D721Med (cell line): ENCODE data around the gene OASL.

ENCODE experiments used
- DNase-seq: peaks from one replicate; pipeline ENCODE4 v3.0.0; 2011; ENCODE audit warnings: low spot score; ENCODE audit not compliant: insufficient read length
- FAIRE-seq: peaks from 2 replicates; lab custom pipeline; 2011; peaks lifted over from hg19 to GRCh38; lab: Jason Lieb, UNC
- TF ChIP-seq, protein P1 (sequence below): IDR thresholded peaks from 2 replicates; pipeline ENCODE4 v1.5.1; 2012; ENCODE audit warnings: mild to moderate bottlenecking, control low read depth; ENCODE audit not compliant: insufficient read depth; ENCODE audit errors: missing control alignments

OASL gene

GRCh38 chr12:120971299-120972180, 67.5 kb downstream of the OASL start:
- TF ChIP-seq, protein P1, sequence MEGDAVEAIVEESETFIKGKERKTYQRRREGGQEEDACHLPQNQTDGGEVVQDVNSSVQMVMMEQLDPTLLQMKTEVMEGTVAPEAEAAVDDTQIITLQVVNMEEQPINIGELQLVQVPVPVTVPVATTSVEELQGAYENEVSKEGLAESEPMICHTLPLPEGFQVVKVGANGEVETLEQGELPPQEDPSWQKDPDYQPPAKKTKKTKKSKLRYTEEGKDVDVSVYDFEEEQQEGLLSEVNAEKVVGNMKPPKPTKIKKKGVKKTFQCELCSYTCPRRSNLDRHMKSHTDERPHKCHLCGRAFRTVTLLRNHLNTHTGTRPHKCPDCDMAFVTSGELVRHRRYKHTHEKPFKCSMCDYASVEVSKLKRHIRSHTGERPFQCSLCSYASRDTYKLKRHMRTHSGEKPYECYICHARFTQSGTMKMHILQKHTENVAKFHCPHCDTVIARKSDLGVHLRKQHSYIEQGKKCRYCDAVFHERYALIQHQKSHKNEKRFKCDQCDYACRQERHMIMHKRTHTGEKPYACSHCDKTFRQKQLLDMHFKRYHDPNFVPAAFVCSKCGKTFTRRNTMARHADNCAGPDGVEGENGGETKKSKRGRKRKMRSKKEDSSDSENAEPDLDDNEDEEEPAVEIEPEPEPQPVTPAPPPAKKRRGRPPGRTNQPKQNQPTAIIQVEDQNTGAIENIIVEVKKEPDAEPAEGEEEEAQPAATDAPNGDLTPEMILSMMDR: peak; percentile 76
- DNase-seq: no peak
- no peak for FAIRE-seq

- TF ChIP-seq, protein P1: no peak
- FAIRE-seq: no peak
- DNase-seq: no peak
Observed at GRCh38 chr12:120970310-120970709, 68.7 kb downstream of the OASL start.
